ENCODE data around the gene NUDT3.

The NUDT3 gene

DNA sequence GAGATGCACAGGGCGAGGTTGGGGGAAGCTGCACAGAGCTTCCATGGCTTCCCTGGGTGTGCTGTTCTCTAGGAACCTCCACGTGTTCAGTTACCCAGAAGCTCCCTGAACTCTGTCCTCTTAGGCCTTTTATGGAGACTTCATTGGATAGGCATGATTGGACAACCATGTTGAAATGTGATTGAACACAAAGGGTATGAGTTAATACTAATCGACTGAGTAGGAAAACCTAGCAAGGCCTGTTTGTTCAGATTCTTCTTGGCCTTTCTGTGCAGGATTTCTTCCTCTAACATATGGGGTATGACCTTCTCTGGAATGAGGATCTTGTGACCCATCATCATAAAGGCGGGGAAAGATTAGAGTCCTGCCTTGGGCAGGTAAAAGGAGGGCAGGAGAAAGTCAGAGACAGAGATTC, 73.0 kb downstream of the NUDT3 start:
- no peak overlapping the region for H3K4me3 ChIP-seq (ENCODE audit: low read depth, low read length)
- TF ChIP-seq, protein P1, sequence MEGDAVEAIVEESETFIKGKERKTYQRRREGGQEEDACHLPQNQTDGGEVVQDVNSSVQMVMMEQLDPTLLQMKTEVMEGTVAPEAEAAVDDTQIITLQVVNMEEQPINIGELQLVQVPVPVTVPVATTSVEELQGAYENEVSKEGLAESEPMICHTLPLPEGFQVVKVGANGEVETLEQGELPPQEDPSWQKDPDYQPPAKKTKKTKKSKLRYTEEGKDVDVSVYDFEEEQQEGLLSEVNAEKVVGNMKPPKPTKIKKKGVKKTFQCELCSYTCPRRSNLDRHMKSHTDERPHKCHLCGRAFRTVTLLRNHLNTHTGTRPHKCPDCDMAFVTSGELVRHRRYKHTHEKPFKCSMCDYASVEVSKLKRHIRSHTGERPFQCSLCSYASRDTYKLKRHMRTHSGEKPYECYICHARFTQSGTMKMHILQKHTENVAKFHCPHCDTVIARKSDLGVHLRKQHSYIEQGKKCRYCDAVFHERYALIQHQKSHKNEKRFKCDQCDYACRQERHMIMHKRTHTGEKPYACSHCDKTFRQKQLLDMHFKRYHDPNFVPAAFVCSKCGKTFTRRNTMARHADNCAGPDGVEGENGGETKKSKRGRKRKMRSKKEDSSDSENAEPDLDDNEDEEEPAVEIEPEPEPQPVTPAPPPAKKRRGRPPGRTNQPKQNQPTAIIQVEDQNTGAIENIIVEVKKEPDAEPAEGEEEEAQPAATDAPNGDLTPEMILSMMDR (IDR thresholded peaks at IDR 0.05; ENCODE audit: low read depth, low read length): no peak

DNA sequence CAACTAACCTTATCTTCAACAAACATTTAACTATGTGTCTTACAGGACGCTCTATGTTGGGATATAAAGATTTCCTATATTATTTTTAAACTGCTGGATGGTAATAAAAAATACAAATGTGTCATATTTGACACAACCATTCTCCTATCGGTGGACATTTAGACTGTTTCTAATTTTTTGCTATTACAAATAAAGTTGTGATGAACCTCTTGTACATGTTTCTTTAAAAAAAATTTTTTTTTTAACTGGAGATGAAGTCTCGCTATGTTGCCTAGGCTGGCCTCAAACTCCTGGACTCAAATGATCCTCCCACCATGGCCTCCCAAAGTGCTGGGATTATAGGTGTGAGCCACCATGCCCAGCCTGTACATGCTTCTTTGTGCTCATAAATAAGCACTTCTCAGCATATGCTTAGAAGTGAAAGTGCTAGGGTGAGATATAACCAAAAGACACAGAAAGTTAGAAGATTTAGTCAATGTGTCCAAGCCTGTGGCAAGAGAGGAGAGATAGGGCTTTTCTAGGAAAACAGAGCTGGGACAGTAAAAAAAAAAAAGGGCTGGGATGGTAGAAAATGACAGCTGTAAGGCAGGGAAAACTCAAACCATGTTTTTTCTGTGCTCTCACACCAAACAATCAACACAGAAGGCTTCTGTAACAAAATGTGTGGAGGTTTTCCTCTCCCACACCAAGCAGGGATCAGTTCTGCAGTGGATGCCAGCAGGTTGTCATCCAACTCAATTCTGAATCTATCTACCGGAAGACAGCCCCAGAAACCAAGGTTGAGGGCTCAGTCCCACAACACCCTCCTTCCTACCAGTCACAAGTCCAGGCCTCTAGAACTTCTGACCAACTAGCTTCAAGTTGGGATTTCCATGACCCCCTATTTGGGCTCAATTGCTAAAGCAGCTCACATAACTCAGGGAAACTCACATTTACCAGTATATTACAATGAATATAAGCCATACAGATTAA, 73.7 kb downstream of the NUDT3 start:
- no peak overlapping the region for H3K4me3 ChIP-seq (ENCODE audit: low read depth, low read length)
- TF ChIP-seq, protein P1 (IDR thresholded peaks at IDR 0.05; ENCODE audit: low read depth, low read length): no peak

DNA sequence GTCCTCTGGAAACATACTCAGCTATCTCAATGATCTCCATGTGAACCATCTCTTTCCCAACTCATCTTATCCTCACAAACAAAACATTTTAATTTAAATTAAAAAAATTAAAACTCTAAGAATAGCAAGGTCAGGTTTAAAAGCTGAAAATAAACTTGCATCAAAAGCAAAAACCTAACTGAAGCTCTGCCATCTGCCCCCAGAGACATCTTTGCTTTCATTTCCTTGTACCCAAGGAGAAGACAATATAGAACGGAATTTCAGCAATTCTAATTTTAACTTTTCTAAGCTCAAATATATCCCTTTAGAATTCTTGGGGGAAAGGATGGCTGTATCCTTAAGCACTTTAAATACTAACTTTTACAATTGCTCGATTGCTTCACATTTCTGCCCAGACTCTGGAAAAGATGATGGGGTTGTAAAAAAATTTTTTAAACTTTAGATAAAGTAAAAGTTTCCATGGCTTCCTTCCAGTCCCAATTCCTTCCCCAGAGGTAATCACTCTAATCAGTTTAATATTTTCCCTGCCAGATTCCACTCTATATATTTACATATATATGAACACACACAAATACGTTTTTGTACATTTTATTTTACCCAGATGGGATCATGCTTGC, 74.5 kb downstream of the NUDT3 start:
- no peak overlapping the region for H3K4me3 ChIP-seq (ENCODE audit: low read depth, low read length)
- TF ChIP-seq, protein P1 (IDR thresholded peaks at IDR 0.05; ENCODE audit: low read depth, low read length): no peak

DNA sequence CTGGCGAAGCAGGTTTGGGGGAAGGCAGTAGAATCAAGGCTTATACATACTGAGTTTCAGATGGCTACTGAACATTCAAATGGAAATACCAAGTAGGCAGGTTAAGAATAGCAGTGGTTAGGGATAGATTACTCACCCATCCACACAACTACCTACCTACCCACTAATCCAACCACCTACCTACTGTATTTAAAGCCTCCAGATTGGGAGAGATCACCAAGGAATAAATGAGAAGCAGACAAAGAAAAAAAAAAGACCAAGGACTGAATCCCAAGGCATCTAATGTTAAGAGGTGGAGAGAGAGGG, 75.3 kb downstream of the NUDT3 start:
- H3K4me3 ChIP-seq (ENCODE audit: low read depth, low read length): no peak overlapping the region
- TF ChIP-seq, protein P1 (IDR thresholded peaks at IDR 0.05; ENCODE audit: low read depth, low read length): no peak

DNA sequence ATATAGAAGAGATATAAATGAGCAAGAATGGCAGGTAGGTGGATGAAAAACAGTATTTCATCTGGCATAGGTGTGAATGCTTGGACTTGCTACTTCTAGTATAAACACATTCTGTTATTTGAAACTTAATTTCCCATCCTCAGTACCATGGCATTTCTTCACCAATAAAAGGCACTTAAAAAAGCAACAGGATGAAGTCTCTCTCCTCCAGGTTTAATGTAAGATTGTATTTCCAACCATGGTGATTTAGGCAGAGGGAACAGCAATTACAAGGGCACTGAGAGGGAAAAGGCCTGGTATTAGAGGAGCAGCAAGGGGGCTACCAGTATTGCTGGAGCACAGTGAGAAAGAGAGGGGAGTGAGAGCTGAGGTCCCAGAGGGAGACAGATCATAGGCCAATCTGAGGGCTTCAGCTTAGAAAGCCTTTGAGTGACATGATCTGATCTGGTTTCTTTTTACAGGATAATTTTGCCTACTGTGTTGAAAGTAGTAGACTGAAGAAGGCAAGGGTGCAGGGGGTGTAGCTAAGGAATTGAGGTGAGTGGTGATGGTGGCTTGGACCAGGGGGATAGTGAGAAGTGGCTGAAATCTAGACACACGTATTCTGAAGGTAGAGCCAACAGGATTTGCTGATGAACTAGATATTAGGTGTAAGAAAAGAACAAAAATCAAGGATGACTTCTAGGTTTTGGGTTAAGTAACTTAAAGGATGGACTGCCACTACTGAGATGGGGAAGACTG, 75.9 kb downstream of the NUDT3 start:
- TF ChIP-seq, protein P1 (IDR thresholded peaks at IDR 0.05; ENCODE audit: low read depth, low read length): no peak
- H3K4me3 ChIP-seq (ENCODE audit: low read depth, low read length): no peak overlapping the region

DNA sequence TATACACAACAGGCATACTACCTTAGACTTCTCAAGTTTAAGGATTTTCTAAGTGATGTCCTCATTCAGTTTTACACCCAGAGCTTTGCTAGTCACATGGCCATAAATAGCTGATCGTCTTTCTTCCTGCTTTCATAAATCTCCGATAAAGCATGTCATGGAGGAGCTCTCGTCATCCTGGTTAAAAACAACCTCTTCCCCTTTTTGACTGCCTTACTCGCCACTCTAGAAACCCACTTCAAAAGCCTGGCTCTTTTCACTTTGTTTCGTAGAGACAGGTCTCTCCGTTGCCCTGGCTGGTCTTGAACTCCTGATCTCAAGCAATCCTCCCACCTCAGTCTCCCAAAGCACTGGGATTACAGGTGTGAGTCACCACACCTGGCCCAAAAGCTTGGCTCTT, 76.7 kb downstream of the NUDT3 start:
- no peak overlapping the region for H3K4me3 ChIP-seq (ENCODE audit: low read depth, low read length)
- TF ChIP-seq, protein P1 (IDR thresholded peaks at IDR 0.05; ENCODE audit: low read depth, low read length): no peak
